ENCODE data around the gene SIK1.
"Not testable (repeated sequence)": the region's sequence is repeated elsewhere in the genome, so short reads cannot be mapped to it uniquely, and the experiment has no call there.

DNA sequence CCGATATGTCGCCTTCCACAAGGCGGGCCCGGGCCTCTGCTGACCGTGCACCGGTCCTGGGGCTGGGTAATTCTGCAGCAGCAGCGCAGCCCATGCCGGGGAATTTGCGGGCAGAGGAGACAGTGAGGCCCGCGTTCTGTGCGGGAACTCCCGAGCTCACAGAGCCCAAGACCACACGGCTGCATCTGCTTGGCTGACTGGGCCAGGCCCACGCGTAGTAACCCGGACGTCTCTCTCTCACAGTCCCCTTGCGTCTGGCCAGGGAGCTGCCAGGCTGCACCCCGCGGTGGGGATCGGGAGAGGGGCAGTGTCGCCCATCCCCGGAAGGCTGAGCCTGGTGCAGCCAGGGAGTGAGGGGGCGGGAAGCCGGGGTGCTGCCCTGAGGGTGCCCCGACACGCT, 27.8 kb downstream of the SIK1 start:
- TF ChIP-seq POLR2A (IDR thresholded peaks at IDR 0.05) = not testable (repeated sequence)
- TF ChIP-seq, protein P1, sequence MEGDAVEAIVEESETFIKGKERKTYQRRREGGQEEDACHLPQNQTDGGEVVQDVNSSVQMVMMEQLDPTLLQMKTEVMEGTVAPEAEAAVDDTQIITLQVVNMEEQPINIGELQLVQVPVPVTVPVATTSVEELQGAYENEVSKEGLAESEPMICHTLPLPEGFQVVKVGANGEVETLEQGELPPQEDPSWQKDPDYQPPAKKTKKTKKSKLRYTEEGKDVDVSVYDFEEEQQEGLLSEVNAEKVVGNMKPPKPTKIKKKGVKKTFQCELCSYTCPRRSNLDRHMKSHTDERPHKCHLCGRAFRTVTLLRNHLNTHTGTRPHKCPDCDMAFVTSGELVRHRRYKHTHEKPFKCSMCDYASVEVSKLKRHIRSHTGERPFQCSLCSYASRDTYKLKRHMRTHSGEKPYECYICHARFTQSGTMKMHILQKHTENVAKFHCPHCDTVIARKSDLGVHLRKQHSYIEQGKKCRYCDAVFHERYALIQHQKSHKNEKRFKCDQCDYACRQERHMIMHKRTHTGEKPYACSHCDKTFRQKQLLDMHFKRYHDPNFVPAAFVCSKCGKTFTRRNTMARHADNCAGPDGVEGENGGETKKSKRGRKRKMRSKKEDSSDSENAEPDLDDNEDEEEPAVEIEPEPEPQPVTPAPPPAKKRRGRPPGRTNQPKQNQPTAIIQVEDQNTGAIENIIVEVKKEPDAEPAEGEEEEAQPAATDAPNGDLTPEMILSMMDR (IDR thresholded peaks at IDR 0.05) = not testable (repeated sequence)

Measured in testis (tissue), 2 donors.